Activated naive CD8-positive, alpha-beta T cell treated with anti-CD3 and anti-CD28 coated beads, Interleukin-2, amount 50 U/mL, for 16 hours (primary cell): ENCODE data around the gene PIK3CD.

Source experiments
- DNase-seq: peaks from one replicate; pipeline ENCODE4 v3.0.0-alpha.2; 2020; ENCODE audit warnings: low read depth, low spot score

PIK3CD gene

GRCh38 chr1:9651565-9652378 is at the start of gene PIK3CD:
Gene PIK3CD, plus strand, starts transcription at chr1:9651731. Its CDS starts 58,725 bp downstream, at chr1:9710456.
- no peak for DNase-seq

DNA sequence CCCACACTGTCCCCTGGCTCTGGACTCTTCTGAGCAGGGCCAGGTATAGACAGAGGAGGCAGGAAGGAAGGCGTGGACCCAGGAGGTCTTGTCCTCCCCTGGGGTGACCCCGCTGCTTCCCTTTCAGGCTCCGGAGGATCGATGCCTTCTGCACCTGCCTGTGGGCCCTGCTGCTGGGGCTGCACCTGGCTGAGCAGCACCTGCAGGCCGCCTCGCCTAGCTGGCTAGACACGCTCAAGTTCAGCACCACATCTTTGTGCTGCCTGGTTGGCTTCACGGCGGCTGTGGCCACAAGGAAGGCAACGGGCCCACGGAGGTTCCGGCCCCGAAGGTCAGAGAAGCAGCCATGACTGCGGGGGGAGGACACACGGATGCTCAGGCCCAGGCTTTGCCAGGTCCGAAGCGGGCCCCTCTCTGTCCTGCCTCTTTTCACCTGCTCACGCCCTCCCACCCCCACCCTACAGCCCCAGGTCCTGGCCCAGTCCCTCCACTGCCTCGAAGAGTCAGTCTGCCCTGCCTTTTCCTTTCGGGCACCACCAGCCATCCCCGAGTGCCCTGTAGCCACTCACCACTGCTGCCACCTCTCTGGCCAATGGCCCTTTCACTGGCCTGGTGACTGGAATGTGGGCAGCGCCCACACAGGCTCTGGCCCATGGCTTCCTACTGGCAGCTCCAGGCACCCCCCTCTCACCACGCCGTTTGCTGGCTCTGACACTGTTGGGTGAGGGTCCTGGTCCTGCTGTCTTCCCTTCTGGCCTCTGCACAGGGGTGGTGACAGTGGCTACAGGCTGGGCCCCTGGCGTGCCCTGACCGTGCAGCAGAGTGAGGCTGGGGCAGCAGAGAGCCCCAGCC is 49.4 kb upstream of the PIK3CD start:
- no peak for DNase-seq

- no peak for DNase-seq
These were observed 48.8 kb upstream of the PIK3CD start for GRCh38 chr1:9602794-9603167.

DNA sequence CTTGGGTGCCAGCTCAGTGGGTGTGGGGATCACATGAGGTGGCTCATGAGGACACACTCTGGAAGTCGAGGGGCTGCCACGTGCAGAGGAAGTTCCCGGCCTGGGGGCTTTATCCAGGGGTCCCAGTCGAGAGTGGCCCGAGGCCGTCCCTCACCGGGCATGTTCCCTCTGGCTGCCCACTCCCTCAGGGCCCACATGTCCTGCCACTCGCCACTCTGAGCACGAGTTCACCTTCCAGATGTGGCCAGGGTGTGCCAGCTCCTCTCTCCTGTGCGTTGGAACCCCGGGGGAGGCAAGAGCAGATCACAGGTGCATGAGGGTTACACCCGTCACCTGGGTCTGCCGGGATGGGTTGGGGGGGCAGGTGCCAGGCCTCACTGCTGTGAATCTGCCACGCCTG is 48.2 kb upstream of the PIK3CD start:
- DNase-seq, result no peak

DNA sequence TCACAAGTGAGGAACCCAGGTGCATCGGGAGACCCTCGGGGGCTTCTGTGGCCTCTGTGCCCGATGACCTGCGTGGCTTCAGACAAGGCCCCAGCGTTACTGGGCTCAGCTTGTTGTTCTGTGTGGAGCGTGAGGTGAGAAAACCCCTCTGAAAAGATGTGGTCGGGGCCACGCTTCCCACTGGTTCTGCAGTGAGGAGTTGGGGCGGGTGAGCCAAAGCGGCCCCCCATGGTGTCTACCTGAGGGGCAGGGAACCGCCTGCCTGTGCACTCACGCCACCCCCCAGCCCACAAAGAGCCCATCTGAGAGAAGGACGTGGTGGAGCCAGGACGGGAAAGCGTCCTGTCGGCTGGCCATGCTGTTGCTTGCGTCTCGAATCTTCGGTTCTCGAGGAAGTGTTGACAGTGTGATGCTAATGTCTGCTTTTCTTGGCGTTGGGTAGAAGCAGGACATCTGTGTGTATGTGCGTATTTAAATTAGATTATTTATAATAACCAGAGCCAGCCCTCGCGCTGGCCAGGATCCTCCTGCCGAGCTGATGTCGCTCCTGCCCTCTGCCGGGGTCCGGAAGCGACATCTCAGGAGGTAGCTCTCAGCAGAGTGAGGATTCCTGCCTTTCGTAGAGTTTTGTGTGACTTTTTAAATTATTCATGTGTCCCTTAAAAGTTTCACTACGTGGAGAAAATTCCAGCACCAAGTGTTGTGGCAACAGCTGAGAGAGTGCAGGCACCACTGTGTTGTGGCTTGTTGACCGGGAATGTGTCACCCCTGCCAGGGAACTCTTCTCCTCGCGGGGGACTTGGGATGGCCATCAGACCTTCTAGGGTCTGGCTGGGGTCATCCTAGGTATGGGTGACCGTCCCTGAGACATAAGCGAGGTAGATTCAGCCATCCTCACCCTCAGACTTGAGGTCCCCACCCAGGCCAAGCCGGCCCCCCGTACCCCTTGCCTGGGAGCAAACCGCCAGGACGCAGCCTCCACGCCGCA is 47.5 kb upstream of the PIK3CD start:
- no peak for DNase-seq

DNA sequence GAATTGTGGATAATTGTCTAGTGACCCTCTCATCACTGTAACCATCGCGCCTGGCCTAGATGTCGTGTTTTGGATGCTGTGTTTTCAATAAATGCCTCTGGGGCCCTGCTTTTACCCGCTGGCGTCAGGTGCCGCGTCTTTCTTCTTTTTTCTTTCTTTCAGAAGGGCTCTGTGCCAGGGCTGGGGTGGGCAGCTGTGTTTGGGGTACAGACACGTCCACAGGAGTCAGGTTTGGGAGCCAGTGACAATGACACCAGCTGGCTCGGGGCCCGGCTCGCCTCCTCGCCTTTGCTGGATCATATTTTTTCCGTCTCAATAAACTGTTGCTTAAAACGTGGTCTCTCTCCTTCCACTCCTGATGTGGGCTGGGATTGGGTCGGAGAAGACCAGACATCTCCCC is 46.7 kb upstream of the PIK3CD start:
- no peak for DNase-seq

DNA sequence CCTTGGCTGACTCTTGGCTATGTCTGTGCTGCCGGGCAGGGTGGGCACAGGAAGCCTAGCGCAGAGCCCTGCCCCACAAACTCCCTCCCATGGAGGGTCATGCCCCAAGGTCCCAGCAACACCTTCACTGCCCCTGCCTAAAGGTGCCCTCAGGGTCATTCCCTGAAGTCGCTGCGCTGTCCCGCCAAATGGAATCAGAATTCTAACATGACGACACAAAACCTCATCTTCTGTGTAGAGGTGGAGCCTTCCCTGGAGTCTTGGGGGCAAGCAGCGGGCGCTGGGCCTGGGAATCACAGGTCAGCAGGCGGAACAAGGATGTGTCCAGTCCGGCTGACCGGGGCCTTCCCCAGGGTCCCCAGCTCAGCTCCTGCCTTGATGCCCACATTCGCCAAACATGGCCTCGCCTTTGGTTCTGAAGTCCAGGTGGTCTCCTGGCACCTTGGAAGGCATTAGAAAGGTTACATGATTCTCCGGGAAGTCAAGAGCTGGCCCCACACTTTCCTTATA is 45.5 kb upstream of the PIK3CD start:
- no peak for DNase-seq

DNA sequence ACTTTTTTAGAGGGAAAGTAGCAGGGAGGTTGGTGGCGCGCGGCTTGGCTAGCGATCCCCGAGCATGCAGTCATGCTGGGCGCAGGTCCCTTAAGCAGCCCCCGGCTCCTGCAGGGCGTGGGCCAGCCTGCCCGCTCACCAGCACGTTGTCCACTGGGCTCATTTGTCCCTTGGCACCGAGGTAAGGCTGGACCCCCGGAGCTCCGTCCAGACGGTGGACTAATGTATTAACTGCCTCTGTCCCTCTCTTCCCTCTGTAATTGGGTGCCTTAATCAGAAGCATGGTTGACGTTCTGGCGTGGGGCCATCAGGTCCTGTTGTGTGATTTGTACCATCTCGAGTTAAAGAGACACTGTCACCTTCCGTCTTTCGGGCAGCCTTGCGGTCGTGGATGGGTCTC is 45.1 kb upstream of the PIK3CD start:
- no peak for DNase-seq

DNA sequence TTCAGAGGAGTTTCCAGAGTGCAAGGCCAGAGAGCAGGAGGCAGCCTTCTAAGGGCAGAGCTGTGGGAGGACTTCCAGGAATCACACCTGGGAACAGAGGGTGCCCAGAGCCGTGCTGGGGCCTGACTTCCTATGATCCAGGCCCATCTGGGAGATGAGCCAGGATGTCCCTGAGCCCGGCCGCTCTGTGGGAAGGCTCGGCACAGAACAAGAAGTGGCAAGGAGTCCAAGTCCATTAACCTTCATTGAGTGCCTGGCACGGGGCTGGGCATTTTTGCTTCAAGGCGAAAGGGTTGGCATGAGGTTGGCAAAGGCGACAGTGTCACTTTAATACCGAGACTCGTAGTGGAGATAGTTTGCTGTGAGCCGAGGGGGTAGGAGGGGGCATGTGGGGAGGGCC is 44.6 kb upstream of the PIK3CD start:
- no peak for DNase-seq

GRCh38 chr1:9607352-9607751 is 44.2 kb upstream of the PIK3CD start:
- DNase-seq, result no peak

DNA sequence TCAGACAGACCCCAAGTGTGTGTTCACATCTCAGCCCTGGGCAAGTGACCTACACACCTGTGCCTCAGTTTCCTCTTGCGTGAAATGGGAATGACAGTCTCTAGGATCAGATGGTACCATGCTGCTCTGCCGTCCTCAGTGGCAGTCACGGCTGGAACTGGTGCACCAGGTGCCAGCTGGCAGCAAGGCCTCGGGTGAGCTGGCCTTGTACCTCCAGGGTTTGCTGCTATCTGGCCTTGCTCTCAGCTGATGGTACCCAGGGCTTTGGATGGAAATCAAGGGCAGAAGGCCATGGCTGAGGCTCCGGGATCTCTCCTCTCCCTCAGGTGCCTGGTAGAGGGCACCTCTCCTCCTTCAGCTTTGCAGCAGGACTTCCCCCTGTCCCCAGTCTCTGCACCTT is 41.5 kb upstream of the PIK3CD start:
- DNase-seq, result no peak

GRCh38 chr1:9610548-9610947 is 41.0 kb upstream of the PIK3CD start:
- DNase-seq, result no peak

DNA sequence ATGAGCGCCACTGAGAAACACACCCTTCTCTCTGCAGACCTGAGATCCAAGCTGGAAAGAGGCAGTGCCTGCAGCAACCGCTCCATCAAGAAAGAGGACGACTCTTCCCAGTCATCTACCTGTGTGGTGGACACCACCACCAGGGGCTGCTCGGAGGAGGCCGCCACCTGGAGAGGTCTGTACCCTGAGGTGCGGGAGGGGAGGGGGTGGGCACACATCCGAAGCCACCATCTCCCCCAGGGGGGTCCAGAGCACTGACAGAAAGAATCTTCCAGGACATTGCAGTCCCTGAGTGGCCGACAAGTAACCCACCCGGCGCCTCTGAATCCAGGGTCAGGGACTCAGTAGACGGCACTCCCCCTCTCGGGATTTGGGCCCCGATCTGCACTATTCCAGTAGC is 39.8 kb upstream of the PIK3CD start:
- DNase-seq, result no peak

- no peak for DNase-seq
These were observed 39.2 kb upstream of the PIK3CD start for GRCh38 chr1:9612162-9612845.

GRCh38 chr1:9612871-9613624 is 38.5 kb upstream of the PIK3CD start:
- no peak for DNase-seq

DNA sequence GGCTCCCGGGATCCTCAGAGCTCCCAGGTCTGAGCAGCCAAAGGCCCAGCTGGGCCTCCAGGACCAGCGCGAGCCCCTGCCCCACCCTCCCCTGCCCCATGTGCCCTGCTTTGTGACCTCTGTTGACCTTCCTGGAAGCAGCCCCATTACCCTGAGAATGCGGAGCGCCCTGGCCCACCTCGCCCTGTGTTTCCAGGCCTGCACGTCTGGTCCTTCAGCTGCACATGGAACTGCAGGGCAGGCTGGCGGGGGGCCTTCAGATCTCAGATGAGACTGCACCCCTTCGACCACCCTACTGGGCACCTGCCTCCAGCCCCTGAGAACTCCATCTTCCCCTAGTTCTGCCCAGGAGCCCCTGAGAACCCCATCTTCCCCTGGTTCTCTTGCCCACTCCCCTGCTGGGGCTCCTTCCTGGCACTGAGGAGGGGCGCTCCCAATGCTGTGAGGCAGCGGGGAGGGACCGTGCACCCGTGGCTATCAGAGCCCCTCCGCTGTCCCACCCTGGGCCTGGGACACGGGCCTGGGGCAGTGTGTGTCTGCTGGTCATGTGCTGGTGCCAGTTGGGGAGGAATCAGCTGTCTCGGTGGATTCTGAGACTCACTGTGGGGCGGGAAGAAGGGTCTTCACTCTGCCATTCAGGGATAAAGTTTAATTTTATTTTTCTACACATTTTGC is 37.8 kb upstream of the PIK3CD start:
- no peak for DNase-seq

GRCh38 chr1:9615316-9616063 is 36.0 kb upstream of the PIK3CD start:
- DNase-seq, result no peak

- DNase-seq, result no peak
These were observed 32.4 kb upstream of the PIK3CD start for GRCh38 chr1:9618909-9619679.
